ENCODE data around the gene FRS2.

The FRS2 gene

DNA sequence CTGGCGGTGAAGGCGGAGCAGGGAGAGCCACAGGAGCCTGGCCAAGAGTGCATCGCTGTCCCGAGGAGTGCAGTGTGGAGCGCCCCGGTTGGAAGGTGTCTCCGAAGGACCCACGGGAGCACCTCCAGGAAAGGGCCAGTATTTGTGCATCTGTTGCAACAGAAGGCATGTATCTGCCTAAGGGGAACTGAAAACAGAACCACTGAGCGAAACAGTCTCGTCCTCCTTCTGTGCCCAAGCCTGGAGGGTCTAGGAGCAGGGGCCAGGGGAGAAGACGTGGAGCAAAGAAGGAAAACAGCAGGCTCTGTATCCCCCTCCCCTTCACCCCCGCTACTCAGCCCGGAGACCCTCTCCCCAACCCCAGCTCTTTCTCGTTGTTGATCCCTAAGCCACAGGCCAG lies 145.8 kb downstream of the FRS2 start:
- in situ Hi-C loops (cut with MboI; ENCODE audit: low sequenced_read_pairs), result no loop called here

DNA sequence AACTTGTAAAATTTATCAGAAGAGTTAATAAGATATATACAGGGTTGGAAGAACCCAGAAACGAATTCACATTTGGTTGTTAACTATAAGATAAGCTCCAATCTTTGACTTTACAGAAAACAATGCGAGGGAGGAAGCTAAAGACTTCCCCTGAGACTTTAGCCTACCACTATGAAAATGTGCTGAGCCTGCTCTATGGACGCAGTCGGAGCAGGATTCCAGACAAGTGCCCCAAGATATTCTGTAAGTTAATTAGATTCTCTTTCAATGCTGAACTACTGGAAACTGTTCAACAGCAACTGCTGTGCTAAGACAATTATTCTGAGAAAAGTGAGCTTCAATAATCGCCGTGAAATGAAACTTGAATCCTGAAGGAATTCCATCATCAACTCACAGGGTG lies 148.9 kb downstream of the FRS2 start:
- in situ Hi-C loops (cut with MboI; ENCODE audit: low sequenced_read_pairs), result no loop called here

DNA sequence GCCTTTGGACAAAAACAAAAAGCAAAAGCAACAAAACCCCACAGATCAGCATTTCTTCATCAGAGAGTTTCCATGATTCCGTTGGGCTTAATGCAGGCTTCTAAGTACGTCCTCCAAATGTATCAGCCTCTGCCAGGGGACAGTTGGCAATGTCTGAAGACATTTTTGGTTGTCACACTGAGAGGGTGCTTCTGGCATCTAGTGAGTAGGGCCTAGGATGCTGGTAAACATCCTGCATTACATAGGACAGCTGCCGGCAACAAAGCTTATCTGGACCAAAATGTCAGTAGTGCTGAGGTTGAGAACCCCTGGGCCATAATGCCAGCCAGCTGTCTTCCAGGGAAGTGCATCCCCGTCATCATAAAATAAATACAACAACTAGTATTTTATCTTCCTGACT lies 149.9 kb downstream of the FRS2 start:
- in situ Hi-C loops (cut with MboI; ENCODE audit: low sequenced_read_pairs), result no loop called here

DNA sequence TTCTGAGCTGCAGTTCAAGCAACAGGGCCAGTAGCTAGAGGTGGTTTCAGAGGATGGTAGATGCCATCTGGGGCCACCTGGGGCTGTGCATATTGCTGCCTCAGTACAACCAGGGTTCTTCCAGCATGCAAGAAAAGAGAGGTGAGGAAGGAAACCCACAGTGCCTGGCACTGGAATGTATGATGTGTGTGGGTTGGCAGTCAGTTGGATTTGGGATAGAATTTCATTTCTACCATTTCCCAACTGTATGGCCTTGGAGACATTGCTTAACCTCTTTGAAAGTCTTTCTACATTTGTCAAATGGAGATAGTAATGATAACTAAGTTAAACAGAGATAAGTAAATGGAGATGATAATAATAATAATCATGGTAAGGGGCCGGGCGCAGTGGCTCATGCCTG lies 150.7 kb downstream of the FRS2 start:
- in situ Hi-C loops (cut with MboI; ENCODE audit: low sequenced_read_pairs), result no loop called here

DNA sequence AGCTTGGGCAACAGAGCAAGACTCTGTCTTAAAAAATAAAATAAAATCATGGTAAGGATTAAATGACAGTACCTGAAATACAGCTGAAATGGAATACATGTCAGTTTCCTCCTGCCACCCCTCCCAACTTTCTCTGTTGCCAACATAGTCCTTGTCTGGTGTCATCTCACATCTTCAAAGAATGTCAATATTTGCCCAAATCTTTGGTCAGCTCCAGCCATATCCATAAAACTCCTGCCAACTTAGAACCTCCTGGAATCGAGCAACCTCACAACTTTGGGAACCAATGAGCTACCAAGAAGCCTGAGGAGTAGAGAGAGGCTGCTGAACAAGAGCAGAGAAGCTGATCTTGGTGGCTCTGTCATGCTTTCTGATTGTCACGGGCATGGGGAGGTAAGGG lies 151.4 kb downstream of the FRS2 start:
- in situ Hi-C loops (cut with MboI; ENCODE audit: low sequenced_read_pairs), result no loop called here

DNA sequence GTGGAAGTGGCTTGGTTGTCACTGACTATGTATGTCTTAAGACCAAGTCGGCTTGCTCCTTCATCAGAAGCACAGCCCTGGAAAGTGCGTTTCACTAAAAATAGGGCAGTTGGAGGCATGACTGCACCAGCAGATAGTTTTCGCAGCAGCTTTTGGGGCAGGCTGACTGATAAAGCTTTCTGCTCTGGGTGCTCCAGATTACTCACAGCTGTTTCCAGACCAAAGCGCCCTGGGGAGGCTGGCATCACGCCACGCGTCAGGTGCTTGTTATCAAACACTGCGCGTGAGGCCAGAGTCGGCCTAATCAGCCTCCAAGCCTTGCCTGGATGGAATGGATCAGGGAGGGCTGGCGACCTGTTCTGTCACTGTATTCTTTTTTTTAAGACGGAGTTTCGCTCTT lies 153.8 kb downstream of the FRS2 start:
- in situ Hi-C loops (cut with MboI; ENCODE audit: low sequenced_read_pairs), result no loop called here

DNA sequence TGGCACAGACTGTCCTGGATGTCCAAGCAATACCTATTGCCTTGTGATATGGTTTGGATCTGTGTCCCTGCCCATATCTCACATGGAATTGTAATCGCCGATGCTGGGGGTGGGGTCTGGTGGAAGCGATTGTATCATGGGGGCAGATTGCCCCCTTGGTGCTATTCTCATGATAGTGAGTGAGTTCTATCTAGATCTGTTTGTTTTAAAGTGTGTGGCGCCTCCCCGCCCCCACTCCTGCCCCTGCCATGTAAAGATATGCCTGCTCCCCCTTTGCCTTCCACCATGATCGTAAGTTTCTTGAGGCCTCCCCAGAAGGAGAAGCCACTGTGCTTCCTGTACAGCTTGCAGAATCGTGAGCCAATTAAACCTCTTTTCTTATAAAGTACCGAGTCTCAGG lies 157.3 kb downstream of the FRS2 start:
- in situ Hi-C loops (cut with MboI; ENCODE audit: low sequenced_read_pairs), result no loop called here

Measured in HL-60/S4 (cell line).